Measurements from ENCODE around the gene GJA8.
"Not testable (repeated sequence)": the region's sequence is repeated elsewhere in the genome, so short reads cannot be mapped to it uniquely, and the experiment has no call there.

The GJA8 gene

GRCh38 chr1:147902253-147902845 lies at the start of gene GJA8:
Gene GJA8 (plus strand): TSS chr1:147902795. CDS start chr1:147907956, 5,161 bp downstream.
- no peak for DNase-seq
- in situ Hi-C loops (cut with MboI; ENCODE audit: low pct_unique_long_range_greater_than_20kb, low sequenced_read_pairs) = no loop called here

DNA sequence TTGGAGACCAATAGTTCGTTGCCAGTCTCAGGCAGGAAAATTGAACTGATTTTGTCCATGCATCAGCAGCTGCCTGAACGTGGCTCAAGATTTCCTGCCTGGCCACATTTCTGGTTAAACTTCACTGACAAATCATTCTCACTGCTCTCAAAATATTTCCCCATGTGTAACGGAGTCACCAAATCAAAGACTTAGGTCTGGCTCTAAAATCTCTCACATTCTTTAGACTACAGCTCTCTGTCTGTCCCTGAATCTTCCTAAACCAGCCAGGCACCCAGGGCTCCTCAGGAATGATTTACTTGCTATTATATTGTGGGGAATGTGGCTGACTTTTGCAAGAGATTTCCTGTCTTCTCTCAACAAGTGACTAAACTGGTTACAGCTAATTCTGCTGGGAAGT lies 49.2 kb upstream of the GJA8 start:
- no peak for DNase-seq
- in situ Hi-C loops (cut with MboI; ENCODE audit: low pct_unique_long_range_greater_than_20kb, low sequenced_read_pairs) = no loop called here

- in situ Hi-C loops (cut with MboI; ENCODE audit: low pct_unique_long_range_greater_than_20kb, low sequenced_read_pairs); DNase-seq: not testable (repeated sequence)
Observed at GRCh38 chr1:147854989-147855388, 47.6 kb upstream of the GJA8 start.

DNA sequence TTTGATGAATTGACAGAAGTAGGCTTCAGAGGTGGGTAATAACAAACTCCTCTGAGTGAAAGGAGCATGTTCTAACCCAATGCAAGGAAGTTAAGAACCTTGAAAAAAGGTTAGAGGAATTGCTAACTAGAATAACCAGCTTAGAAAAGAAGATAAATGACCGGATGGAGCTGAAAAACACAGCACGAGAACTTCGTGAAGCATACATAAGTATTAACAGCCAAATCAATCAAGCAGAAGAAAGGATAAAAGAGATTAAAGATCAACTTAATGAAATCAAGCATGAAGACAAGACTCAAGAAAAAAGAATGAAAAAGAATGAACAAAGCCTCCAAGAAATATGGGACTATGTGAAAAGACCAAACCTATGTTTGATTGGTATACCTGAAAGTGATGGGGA lies 46.6 kb upstream of the GJA8 start:
- in situ Hi-C loops (cut with MboI; ENCODE audit: low pct_unique_long_range_greater_than_20kb, low sequenced_read_pairs); DNase-seq: not testable (repeated sequence)

- DNase-seq; in situ Hi-C loops (cut with MboI; ENCODE audit: low pct_unique_long_range_greater_than_20kb, low sequenced_read_pairs): not testable (repeated sequence)
Observed at GRCh38 chr1:147867204-147867603, 35.4 kb upstream of the GJA8 start.

DNA sequence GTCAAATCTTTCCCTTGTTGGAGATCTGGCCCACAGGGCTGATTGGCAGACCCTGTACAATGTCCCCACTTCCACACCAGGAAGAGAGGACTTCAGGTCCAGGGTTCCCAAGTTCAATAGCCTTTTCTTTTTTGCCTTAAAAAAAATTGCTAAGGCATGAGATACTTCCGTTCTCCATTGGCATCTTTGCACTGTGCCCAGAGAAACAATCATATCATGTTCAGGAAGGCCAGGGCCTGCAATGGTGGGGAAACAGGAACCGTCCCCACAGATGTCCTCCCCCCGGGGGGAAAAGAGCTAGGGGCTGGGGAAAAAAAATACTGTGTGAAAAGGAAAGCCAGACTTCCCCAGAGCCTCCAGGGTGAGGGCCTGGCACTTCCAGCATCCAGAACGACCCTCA lies 24.6 kb upstream of the GJA8 start:
- in situ Hi-C loops (cut with MboI; ENCODE audit: low pct_unique_long_range_greater_than_20kb, low sequenced_read_pairs) = loop anchor here (25.0 kb wide), 1 partner anchor 366 kb away; no protein-coding TSS in a partner anchor
- DNase-seq = no peak

GRCh38 chr1:147879911-147880310 lies 22.7 kb upstream of the GJA8 start:
- in situ Hi-C loops (cut with MboI; ENCODE audit: low pct_unique_long_range_greater_than_20kb, low sequenced_read_pairs) = loop anchor here (25.0 kb wide), 1 partner anchor 368 kb away; no protein-coding TSS in a partner anchor
- no peak for DNase-seq

DNA sequence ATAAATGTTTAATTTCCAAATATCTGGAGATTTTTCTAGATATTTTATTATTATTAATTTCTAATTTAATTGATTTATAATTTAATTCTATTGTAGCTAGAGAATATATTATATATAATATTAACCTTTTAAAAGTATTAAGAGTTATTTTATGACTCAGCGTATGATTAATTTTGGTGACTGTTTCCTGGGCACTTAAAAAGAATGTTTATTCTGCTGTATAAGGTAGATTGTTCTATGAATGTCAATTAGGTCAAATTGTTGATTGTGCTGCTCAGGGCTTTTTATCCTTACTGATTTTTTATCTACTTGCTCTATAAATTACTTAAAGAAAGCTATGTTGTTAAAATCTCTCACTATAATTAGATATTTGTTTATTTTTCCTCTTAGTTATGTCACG lies 20.1 kb upstream of the GJA8 start:
- no peak for DNase-seq
- in situ Hi-C loops (cut with MboI; ENCODE audit: low pct_unique_long_range_greater_than_20kb, low sequenced_read_pairs) = loop anchor here (25.0 kb wide), 1 partner anchor 370 kb away; no protein-coding TSS in a partner anchor

GRCh38 chr1:147890177-147890790 lies 12.3 kb upstream of the GJA8 start:
- peak; percentile 63 for DNase-seq
- in situ Hi-C loops (cut with MboI; ENCODE audit: low pct_unique_long_range_greater_than_20kb, low sequenced_read_pairs) = loop anchor here (25.0 kb wide), 1 partner anchor 378 kb away; no protein-coding TSS in a partner anchor

DNA sequence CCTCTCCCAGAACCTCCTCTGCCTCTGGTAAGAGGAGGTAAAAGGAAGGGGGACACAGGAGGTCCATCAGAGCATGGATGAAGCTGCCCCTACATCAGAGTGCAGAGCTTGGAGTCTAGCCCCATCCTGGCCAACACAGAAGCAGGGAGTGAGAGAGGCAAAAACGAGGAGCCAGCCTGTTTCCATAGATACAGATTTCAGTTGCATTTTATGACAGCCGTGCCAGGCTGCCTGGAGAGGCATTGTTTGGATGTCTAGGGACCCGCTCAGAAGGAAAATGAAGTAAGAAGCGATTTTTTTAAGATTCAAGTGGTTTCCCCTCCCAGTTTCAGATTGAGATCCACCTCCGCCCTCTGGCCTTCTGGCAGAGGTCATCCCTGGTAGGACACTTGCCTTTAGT lies 11.5 kb upstream of the GJA8 start:
- no peak for DNase-seq
- in situ Hi-C loops (cut with MboI; ENCODE audit: low pct_unique_long_range_greater_than_20kb, low sequenced_read_pairs) = loop anchor here (25.0 kb wide), 1 partner anchor 379 kb away; no protein-coding TSS in a partner anchor

DNA sequence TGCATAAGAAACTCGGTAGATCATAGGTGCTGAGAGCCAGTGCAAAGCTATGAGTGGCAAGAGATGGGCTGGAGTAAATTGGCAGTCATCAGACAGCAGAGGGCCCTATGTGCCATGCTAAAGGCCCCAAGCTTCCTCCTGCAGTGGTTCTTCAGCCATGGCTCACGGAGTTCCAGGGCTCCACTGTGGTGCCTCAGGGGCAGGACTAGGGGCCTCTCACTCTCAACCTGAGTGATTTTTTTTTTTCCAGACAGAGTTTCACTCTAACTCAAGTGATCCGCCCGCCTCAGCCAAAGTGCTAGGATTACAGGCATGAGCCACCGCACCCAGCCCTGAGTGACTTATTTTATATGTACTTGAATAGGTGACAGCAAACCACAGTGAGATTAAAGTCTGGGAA lies 10.4 kb upstream of the GJA8 start:
- peak; percentile 27 for DNase-seq
- in situ Hi-C loops (cut with MboI; ENCODE audit: low pct_unique_long_range_greater_than_20kb, low sequenced_read_pairs) = loop anchor here (25.0 kb wide), 1 partner anchor 380 kb away; no protein-coding TSS in a partner anchor

DNA sequence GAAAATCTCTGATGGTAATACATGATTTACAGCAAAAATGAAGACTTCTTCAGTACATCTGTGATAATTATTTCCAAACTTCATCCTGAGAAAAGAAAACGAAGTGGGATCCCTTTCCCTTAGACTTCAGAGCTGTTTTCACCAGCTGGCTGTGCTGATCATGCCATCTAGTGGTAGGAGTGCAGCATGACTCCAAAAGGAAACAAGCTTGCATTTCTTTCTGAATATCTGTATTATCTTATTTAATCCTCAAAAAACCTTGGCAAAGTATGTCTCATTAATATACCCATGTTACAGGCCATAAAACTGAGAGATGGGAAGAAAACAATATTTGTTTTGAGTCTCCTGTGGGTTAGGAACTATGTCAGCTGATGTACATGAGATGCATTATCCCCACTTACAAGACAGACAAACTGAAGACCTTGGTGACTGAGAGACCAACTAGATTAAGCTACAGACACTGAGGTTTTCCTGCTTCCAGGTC lies 9.8 kb upstream of the GJA8 start:
- peak; percentile 51 for DNase-seq

DNA sequence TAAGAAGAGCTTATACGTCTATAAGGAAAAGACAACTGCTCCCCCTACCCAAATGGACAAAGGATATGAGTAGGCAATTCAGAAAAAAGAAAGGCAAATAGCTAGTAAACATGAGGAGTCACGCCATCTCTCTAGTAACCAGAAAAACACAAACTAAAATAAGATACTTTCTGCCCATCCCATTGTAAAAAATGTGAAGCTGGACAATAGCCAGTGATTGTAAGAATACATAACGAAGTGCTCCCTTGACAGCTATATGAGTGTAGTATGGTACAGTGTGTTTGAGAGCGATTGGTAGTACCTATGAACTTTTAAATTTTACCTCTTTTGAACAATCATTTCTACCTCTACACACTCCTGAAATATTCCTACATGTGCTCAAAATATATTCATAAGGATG lies 7.5 kb upstream of the GJA8 start:
- no peak for DNase-seq
- in situ Hi-C loops (cut with MboI; ENCODE audit: low pct_unique_long_range_greater_than_20kb, low sequenced_read_pairs) = loop anchor here (25.0 kb wide), 1 partner anchor 383 kb away; no protein-coding TSS in a partner anchor

More for the DNA sequence above, 9.8 kb upstream of the GJA8 start:
- in situ Hi-C loops (cut with MboI; ENCODE audit: low pct_unique_long_range_greater_than_20kb, low sequenced_read_pairs) = loop anchor here (25.0 kb wide), 1 partner anchor 380 kb away; no protein-coding TSS in a partner anchor

- DNase-seq = no peak
- in situ Hi-C loops (cut with MboI; ENCODE audit: low pct_unique_long_range_greater_than_20kb, low sequenced_read_pairs) = loop anchor here (25.0 kb wide), 1 partner anchor 385 kb away; no protein-coding TSS in a partner anchor
Observed at GRCh38 chr1:147897029-147897752, 5.4 kb upstream of the GJA8 start.

- in situ Hi-C loops (cut with MboI; ENCODE audit: low pct_unique_long_range_greater_than_20kb, low sequenced_read_pairs) = loop anchor here (25.0 kb wide), 1 partner anchor 385 kb away; no protein-coding TSS in a partner anchor
- no peak for DNase-seq
Observed at GRCh38 chr1:147897789-147898188, 4.8 kb upstream of the GJA8 start.

- in situ Hi-C loops (cut with MboI; ENCODE audit: low pct_unique_long_range_greater_than_20kb, low sequenced_read_pairs) = no loop called here
Observed at GRCh38 chr1:147904726-147905125, 2.1 kb downstream of the GJA8 start.

DNA sequence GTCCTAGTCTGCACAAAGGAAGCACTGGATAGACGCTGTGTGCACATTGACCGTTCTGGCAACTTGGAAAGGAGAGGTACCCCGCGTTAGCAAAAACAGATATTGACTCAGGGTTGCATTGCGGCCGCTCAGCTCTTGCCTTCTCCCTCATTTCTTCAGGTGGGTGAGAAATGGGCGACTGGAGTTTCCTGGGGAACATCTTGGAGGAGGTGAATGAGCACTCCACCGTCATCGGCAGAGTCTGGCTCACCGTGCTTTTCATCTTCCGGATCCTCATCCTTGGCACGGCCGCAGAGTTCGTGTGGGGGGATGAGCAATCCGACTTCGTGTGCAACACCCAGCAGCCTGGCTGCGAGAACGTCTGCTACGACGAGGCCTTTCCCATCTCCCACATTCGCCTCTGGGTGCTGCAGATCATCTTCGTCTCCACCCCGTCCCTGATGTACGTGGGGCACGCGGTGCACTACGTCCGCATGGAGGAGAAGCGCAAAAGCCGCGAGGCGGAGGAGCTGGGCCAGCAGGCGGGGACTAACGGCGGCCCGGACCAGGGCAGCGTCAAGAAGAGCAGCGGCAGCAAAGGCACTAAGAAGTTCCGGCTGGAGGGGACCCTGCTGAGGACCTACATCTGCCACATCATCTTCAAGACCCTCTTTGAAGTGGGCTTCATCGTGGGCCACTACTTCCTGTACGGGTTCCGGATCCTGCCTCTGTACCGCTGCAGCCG lies 5.4 kb downstream of the GJA8 start:
- no peak for DNase-seq
- in situ Hi-C loops (cut with MboI; ENCODE audit: low pct_unique_long_range_greater_than_20kb, low sequenced_read_pairs) = no loop called here

More at GRCh38 chr1:147904726-147905125, 2.1 kb downstream of the GJA8 start:
- DNase-seq = no peak

- DNase-seq = no peak
- in situ Hi-C loops (cut with MboI; ENCODE audit: low pct_unique_long_range_greater_than_20kb, low sequenced_read_pairs) = no loop called here
Observed at GRCh38 chr1:147912553-147912952, 10.0 kb downstream of the GJA8 start.
